Eye (tissue), 1 donor: ENCODE measurements around the gene NAA10.
"Not testable (repeated sequence)": the region's sequence is repeated elsewhere in the genome, so short reads cannot be mapped to it uniquely, and the experiment has no call there.

Experiments used
- DNase-seq: peaks from one replicate; pipeline ENCODE4 v3.0.0-alpha.2; 2015

The NAA10 gene

GRCh38 chrX:153934762-153935325, at the start of gene NAA10:
NAA10 (minus strand) TSS chrX:153935037; CDS start chrX:153934904, 133 bp downstream.
- DNase-seq, result peak; percentile 74

GRCh38 chrX:153983321-153983801, 48.5 kb upstream of the NAA10 start:
- no peak for DNase-seq

GRCh38 chrX:153981771-153982533, 47.1 kb upstream of the NAA10 start:
- peak; percentile 47 for DNase-seq

GRCh38 chrX:153981231-153981630, 46.4 kb upstream of the NAA10 start:
- DNase-seq, result no peak

GRCh38 chrX:153980394-153980793, 45.6 kb upstream of the NAA10 start:
- not testable (repeated sequence) for DNase-seq

- DNase-seq, result no peak
Measured at GRCh38 chrX:153974726-153975286, 40.0 kb upstream of the NAA10 start.

GRCh38 chrX:153974003-153974725, 39.3 kb upstream of the NAA10 start:
- DNase-seq, result no peak

GRCh38 chrX:153973127-153974002, 38.5 kb upstream of the NAA10 start:
- peak; percentile 26 for DNase-seq

GRCh38 chrX:153972368-153973126, 37.7 kb upstream of the NAA10 start, which contains the start of gene TMEM187:
TMEM187 (plus strand) TSS chrX:153972754; CDS start chrX:153982063, 9,309 bp downstream.
- DNase-seq, result peak; percentile 93

GRCh38 chrX:153971450-153972367, 36.9 kb upstream of the NAA10 start, which contains the start of gene HCFC1:
HCFC1 (minus strand) TSS chrX:153971818; CDS start chrX:153970840, 978 bp downstream.
- DNase-seq, result peak; percentile 96

- peak; percentile 89 for DNase-seq
Measured at GRCh38 chrX:153971124-153971449, 36.2 kb upstream of the NAA10 start.

GRCh38 chrX:153970357-153971123, 35.7 kb upstream of the NAA10 start:
- DNase-seq, result peak; percentile 89

- DNase-seq, result no peak
Measured at GRCh38 chrX:153969904-153970356, 35.1 kb upstream of the NAA10 start.

GRCh38 chrX:153969125-153969903, 34.5 kb upstream of the NAA10 start:
- DNase-seq, result peak; percentile 19

- DNase-seq, result peak; percentile 22
Measured at GRCh38 chrX:153968754-153969124, 33.9 kb upstream of the NAA10 start.

GRCh38 chrX:153968255-153968654, 33.4 kb upstream of the NAA10 start:
- DNase-seq, result peak; percentile 32

GRCh38 chrX:153967536-153968224, 32.8 kb upstream of the NAA10 start:
- no peak for DNase-seq
